ENCODE data around the gene ACP4. TPM values are rescaled to one million over a fixed set of nuclear protein-coding genes. Genes with fewer than 3 reads are reported as not detected.
"Not testable (repeated sequence)": the region's sequence is repeated elsewhere in the genome, so short reads cannot be mapped to it uniquely, and the experiment has no call there.

The ACP4 gene
- total RNA-seq (not detected), polyA plus RNA-seq (not detected)
- long read RNA-seq, donor 1: 0 reads
- long read RNA-seq, donor 2: 0 reads
- long read RNA-seq, donor 3: 0 reads
- long read RNA-seq, donor 4: 0 reads
- long read RNA-seq, donor 5, partial matches to known transcripts: 13 of 107 reads
- long read RNA-seq, donor 5, other reads (novel, unspliced or antisense): 94 of 107 reads
- long read RNA-seq, donor 6: 0 reads
- long read RNA-seq, donor 7: 0 reads
- long read RNA-seq, donor 8: 0 reads
- long read RNA-seq, donor 9: 0 reads
- long read RNA-seq, donor 10: 0 reads

- Histone ChIP-seq H3K27me3 (ENCODE audit: control insufficient read depth in 2 of 2, insufficient read depth in 1 of 2, low read length in 1 of 2) (peaks cover 0 to 7% of the 10 kb centered on the region in 2 donors), H3K27ac (ENCODE audit: low read depth in 1 of 2, low read length in 1 of 2) (no peak within 1 kb of the TSS), H3K4me1 (ENCODE audit: control insufficient read depth in 2 of 2, insufficient read depth in 2 of 2, low read length in 2 of 2) (peaks cover 0 to 10% of the 10 kb centered on the region in 2 donors), H3K9me3 (ENCODE audit: control insufficient read depth in 2 of 2, insufficient read depth in 1 of 2, low read length in 1 of 2) (no peaks in the 10 kb centered on the region), H3K36me3 (ENCODE audit: control insufficient read depth in 2 of 2, insufficient read depth in 2 of 2, low read length in 1 of 2) (peaks cover 0 to 1% of the 10 kb centered on the region in 2 donors), H3K4me3 (ENCODE audit: low read length in 2 of 2) (no peak within 1 kb of the TSS)
- 97% methylated on average over 15 of the region's 15 CpGs for WGBS
- no peak for DNase-seq (ENCODE audit: low read depth in 6 of 9, low spot score in 9 of 9)
Observed at GRCh38 chr19:50790396-50790795, at the start of gene ACP4. Gene ACP4 (plus strand): TSS chr19:50790415. CDS start chr19:50790415, 0 bp downstream.

- 76% methylated on average over 18 of the region's 18 CpGs for WGBS
- no peaks in the 10 kb centered on the region for H3K9me3 ChIP-seq (ENCODE audit: control insufficient read depth in 2 of 2, insufficient read depth in 1 of 2, low read length in 1 of 2)
- H3K4me3 ChIP-seq (ENCODE audit: low read length in 2 of 2): no peak overlapping the region
- no peaks in the 10 kb centered on the region for H3K36me3 ChIP-seq (ENCODE audit: control insufficient read depth in 2 of 2, insufficient read depth in 2 of 2, low read length in 1 of 2)
- DNase-seq (ENCODE audit: low read depth in 6 of 9, low spot score in 9 of 9): no peak
- no peaks in the 10 kb centered on the region for H3K4me1 ChIP-seq (ENCODE audit: control insufficient read depth in 2 of 2, insufficient read depth in 2 of 2, low read length in 2 of 2)
- H3K27me3 ChIP-seq (ENCODE audit: control insufficient read depth in 2 of 2, insufficient read depth in 1 of 2, low read length in 1 of 2): peaks cover 0 to 13% of the 10 kb centered on the region in 2 donors
- H3K27ac ChIP-seq (ENCODE audit: low read depth in 1 of 2, low read length in 1 of 2): no peak overlapping the region
Observed at GRCh38 chr19:50741179-50741933, 48.9 kb upstream of the ACP4 start.

- no peaks in the 10 kb centered on the region for H3K36me3 ChIP-seq (ENCODE audit: control insufficient read depth in 2 of 2, insufficient read depth in 2 of 2, low read length in 1 of 2)
- peaks cover 0 to 13% of the 10 kb centered on the region in 2 donors for H3K27me3 ChIP-seq (ENCODE audit: control insufficient read depth in 2 of 2, insufficient read depth in 1 of 2, low read length in 1 of 2)
- H3K4me1 ChIP-seq (ENCODE audit: control insufficient read depth in 2 of 2, insufficient read depth in 2 of 2, low read length in 2 of 2): no peaks in the 10 kb centered on the region
- 92% methylated on average over 6 of the region's 6 CpGs for WGBS
- no peak overlapping the region for H3K27ac ChIP-seq (ENCODE audit: low read depth in 1 of 2, low read length in 1 of 2)
- no peaks in the 10 kb centered on the region for H3K9me3 ChIP-seq (ENCODE audit: control insufficient read depth in 2 of 2, insufficient read depth in 1 of 2, low read length in 1 of 2)
- H3K4me3 ChIP-seq (ENCODE audit: low read length in 2 of 2): no peak overlapping the region
- DNase-seq (ENCODE audit: low read depth in 6 of 9, low spot score in 9 of 9): no peak
Observed at GRCh38 chr19:50743537-50743936, 46.7 kb upstream of the ACP4 start.

GRCh38 chr19:50745221-50745620 lies 45.0 kb upstream of the ACP4 start:
- Histone ChIP-seq H3K9me3 (ENCODE audit: control insufficient read depth in 2 of 2, insufficient read depth in 1 of 2, low read length in 1 of 2) (no peaks in the 10 kb centered on the region), H3K36me3 (ENCODE audit: control insufficient read depth in 2 of 2, insufficient read depth in 2 of 2, low read length in 1 of 2) (no peaks in the 10 kb centered on the region), H3K4me3 (ENCODE audit: low read length in 2 of 2) (no peak overlapping the region), H3K27ac (ENCODE audit: low read depth in 1 of 2, low read length in 1 of 2) (no peak overlapping the region), H3K27me3 (ENCODE audit: control insufficient read depth in 2 of 2, insufficient read depth in 1 of 2, low read length in 1 of 2) (peaks cover 0 to 9% of the 10 kb centered on the region in 2 donors), H3K4me1 (ENCODE audit: control insufficient read depth in 2 of 2, insufficient read depth in 2 of 2, low read length in 2 of 2) (no peaks in the 10 kb centered on the region)
- DNase-seq (ENCODE audit: low read depth in 6 of 9, low spot score in 9 of 9): no peak
- 91% methylated on average over 10 of the region's 10 CpGs for WGBS

- H3K4me1 ChIP-seq (ENCODE audit: control insufficient read depth in 2 of 2, insufficient read depth in 2 of 2, low read length in 2 of 2); H3K27ac ChIP-seq (ENCODE audit: low read depth in 1 of 2, low read length in 1 of 2); H3K27me3 ChIP-seq (ENCODE audit: control insufficient read depth in 2 of 2, insufficient read depth in 1 of 2, low read length in 1 of 2); DNase-seq (ENCODE audit: low read depth in 6 of 9, low spot score in 9 of 9); H3K9me3 ChIP-seq (ENCODE audit: control insufficient read depth in 2 of 2, insufficient read depth in 1 of 2, low read length in 1 of 2); H3K4me3 ChIP-seq (ENCODE audit: low read length in 2 of 2); H3K36me3 ChIP-seq (ENCODE audit: control insufficient read depth in 2 of 2, insufficient read depth in 2 of 2, low read length in 1 of 2): not testable (repeated sequence)
- 94% methylated on average over 14 of the region's 14 CpGs for WGBS
Observed at GRCh38 chr19:50747141-50747540, 43.1 kb upstream of the ACP4 start.

GRCh38 chr19:50749490-50749889 lies 40.7 kb upstream of the ACP4 start:
- Histone ChIP-seq H3K4me3 (ENCODE audit: low read length in 2 of 2) (no peak overlapping the region), H3K9me3 (ENCODE audit: control insufficient read depth in 2 of 2, insufficient read depth in 1 of 2, low read length in 1 of 2) (no peaks in the 10 kb centered on the region), H3K27me3 (ENCODE audit: control insufficient read depth in 2 of 2, insufficient read depth in 1 of 2, low read length in 1 of 2) (no peaks in the 10 kb centered on the region), H3K36me3 (ENCODE audit: control insufficient read depth in 2 of 2, insufficient read depth in 2 of 2, low read length in 1 of 2) (no peaks in the 10 kb centered on the region), H3K4me1 (ENCODE audit: control insufficient read depth in 2 of 2, insufficient read depth in 2 of 2, low read length in 2 of 2) (no peaks in the 10 kb centered on the region), H3K27ac (ENCODE audit: low read depth in 1 of 2, low read length in 1 of 2) (no peak overlapping the region)
- 87% methylated on average over 6 of the region's 6 CpGs for WGBS
- DNase-seq (ENCODE audit: low read depth in 6 of 9, low spot score in 9 of 9): no peak

- DNase-seq (ENCODE audit: low read depth in 6 of 9, low spot score in 9 of 9): no peak
- 90% methylated on average over 15 of the region's 15 CpGs for WGBS
Observed at GRCh38 chr19:50750010-50750409, 40.2 kb upstream of the ACP4 start.

GRCh38 chr19:50753879-50754278 lies 36.3 kb upstream of the ACP4 start:
- Histone ChIP-seq H3K9me3 (ENCODE audit: control insufficient read depth in 2 of 2, insufficient read depth in 1 of 2, low read length in 1 of 2) (no peaks in the 10 kb centered on the region), H3K27ac (ENCODE audit: low read depth in 1 of 2, low read length in 1 of 2) (no peak overlapping the region), H3K27me3 (ENCODE audit: control insufficient read depth in 2 of 2, insufficient read depth in 1 of 2, low read length in 1 of 2) (peaks cover 0 to 2% of the 10 kb centered on the region in 2 donors), H3K4me1 (ENCODE audit: control insufficient read depth in 2 of 2, insufficient read depth in 2 of 2, low read length in 2 of 2) (no peaks in the 10 kb centered on the region), H3K4me3 (ENCODE audit: low read length in 2 of 2) (no peak overlapping the region), H3K36me3 (ENCODE audit: control insufficient read depth in 2 of 2, insufficient read depth in 2 of 2, low read length in 1 of 2) (no peaks in the 10 kb centered on the region)
- WGBS: 85% methylated on average over 4 of the region's 4 CpGs
- no peak for DNase-seq (ENCODE audit: low read depth in 6 of 9, low spot score in 9 of 9)

More at GRCh38 chr19:50750010-50750409, 40.2 kb upstream of the ACP4 start:
- Histone ChIP-seq H3K36me3 (ENCODE audit: control insufficient read depth in 2 of 2, insufficient read depth in 2 of 2, low read length in 1 of 2) (no peaks in the 10 kb centered on the region), H3K4me1 (ENCODE audit: control insufficient read depth in 2 of 2, insufficient read depth in 2 of 2, low read length in 2 of 2) (no peaks in the 10 kb centered on the region), H3K9me3 (ENCODE audit: control insufficient read depth in 2 of 2, insufficient read depth in 1 of 2, low read length in 1 of 2) (no peaks in the 10 kb centered on the region), H3K4me3 (ENCODE audit: low read length in 2 of 2) (no peak overlapping the region), H3K27ac (ENCODE audit: low read depth in 1 of 2, low read length in 1 of 2) (no peak overlapping the region), H3K27me3 (ENCODE audit: control insufficient read depth in 2 of 2, insufficient read depth in 1 of 2, low read length in 1 of 2) (no peaks in the 10 kb centered on the region)

GRCh38 chr19:50756244-50756643 lies 34.0 kb upstream of the ACP4 start:
- not testable (repeated sequence) for H3K36me3 ChIP-seq (ENCODE audit: control insufficient read depth in 2 of 2, insufficient read depth in 2 of 2, low read length in 1 of 2); H3K27me3 ChIP-seq (ENCODE audit: control insufficient read depth in 2 of 2, insufficient read depth in 1 of 2, low read length in 1 of 2); H3K4me3 ChIP-seq (ENCODE audit: low read length in 2 of 2); H3K4me1 ChIP-seq (ENCODE audit: control insufficient read depth in 2 of 2, insufficient read depth in 2 of 2, low read length in 2 of 2); DNase-seq (ENCODE audit: low read depth in 6 of 9, low spot score in 9 of 9); H3K9me3 ChIP-seq (ENCODE audit: control insufficient read depth in 2 of 2, insufficient read depth in 1 of 2, low read length in 1 of 2); H3K27ac ChIP-seq (ENCODE audit: low read depth in 1 of 2, low read length in 1 of 2)
- WGBS: 73% methylated on average over 8 of the region's 8 CpGs
